Cardiac muscle cell (in vitro differentiated cells and primary cell): ENCODE results near the gene IFNLR1. TPM values are rescaled to one million over a fixed set of nuclear protein-coding genes. Genes with fewer than 3 reads are reported as not detected.

Experiments
- DNase-seq, 2 donors: peaks; one replicate each; pipeline versions ENCODE4 v3.0.0 to v3.0.0-alpha.2; 2010 to 2017; ENCODE audit warnings: low read depth in 1 of 2, low spot score in 1 of 2
- H3K27ac ChIP-seq: fragments of 200-600 bp; sonication (generic); 2 replicates; pipeline ENCODE4 v1.5.1; 2016
- H3K27me3 ChIP-seq: fragments of 200-600 bp; sonication (generic); 2 replicates; pipeline ENCODE4 v1.6.0; 2016; ENCODE audit warnings: control low read depth
- H3K36me3 ChIP-seq: fragments of 200-600 bp; sonication (generic); 2 replicates; pipeline ENCODE4 v1.5.1; 2016; ENCODE audit warnings: control low read depth
- H3K4me1 ChIP-seq: fragments of 200-600 bp; sonication (generic); 2 replicates; pipeline ENCODE4 v1.8.1; 2017; ENCODE audit warnings: low read depth, mild to moderate bottlenecking, mixed run types
- H3K4me3 ChIP-seq: fragments of 200-600 bp; sonication (generic); 2 replicates; pipeline ENCODE4 v1.5.1; 2016; ENCODE audit warnings: mild to moderate bottlenecking
- H3K9me3 ChIP-seq: fragments of 200-600 bp; sonication (generic); 2 replicates; pipeline ENCODE4 v1.5.1; 2017; ENCODE audit warnings: low read depth, mild to moderate bottlenecking, control low read depth
- polyA plus RNA-seq: library from polyadenylated mRNA; unstranded; fragments of >200 nt; fragmentation: Nextera tagmentation; extraction: Ambion mirVana; gene quantifications from 2 replicates; pipeline ENCODE4 v1.2.1, GENCODE V29; 2016
- total RNA-seq: library from RNA; depleted of rRNA; stranded (reverse); fragments of >200 nt; gene quantifications from 2 replicates; pipeline ENCODE4 v1.2.3, GENCODE V29; 2016
- TF ChIP-seq, protein P1 (sequence below): IDR thresholded peaks from 2 replicates; pipeline ENCODE4 v1.5.1; 2012; ENCODE audit warnings: low read depth, mild to moderate bottlenecking, low read length

Gene IFNLR1
- total and polyA plus RNA-seq, 2 experiments from 2014 or later: 3.9 to 15.2 TPM

- Histone ChIP-seq H3K4me1 (no peaks in the 10 kb centered on the region), H3K36me3 (no peaks in the 10 kb centered on the region), H3K9me3 (no peaks in the 10 kb centered on the region), H3K27me3 (no peaks in the 10 kb centered on the region), H3K27ac (no peak overlapping the region), H3K4me3 (no peak overlapping the region)
- TF ChIP-seq, protein P1, sequence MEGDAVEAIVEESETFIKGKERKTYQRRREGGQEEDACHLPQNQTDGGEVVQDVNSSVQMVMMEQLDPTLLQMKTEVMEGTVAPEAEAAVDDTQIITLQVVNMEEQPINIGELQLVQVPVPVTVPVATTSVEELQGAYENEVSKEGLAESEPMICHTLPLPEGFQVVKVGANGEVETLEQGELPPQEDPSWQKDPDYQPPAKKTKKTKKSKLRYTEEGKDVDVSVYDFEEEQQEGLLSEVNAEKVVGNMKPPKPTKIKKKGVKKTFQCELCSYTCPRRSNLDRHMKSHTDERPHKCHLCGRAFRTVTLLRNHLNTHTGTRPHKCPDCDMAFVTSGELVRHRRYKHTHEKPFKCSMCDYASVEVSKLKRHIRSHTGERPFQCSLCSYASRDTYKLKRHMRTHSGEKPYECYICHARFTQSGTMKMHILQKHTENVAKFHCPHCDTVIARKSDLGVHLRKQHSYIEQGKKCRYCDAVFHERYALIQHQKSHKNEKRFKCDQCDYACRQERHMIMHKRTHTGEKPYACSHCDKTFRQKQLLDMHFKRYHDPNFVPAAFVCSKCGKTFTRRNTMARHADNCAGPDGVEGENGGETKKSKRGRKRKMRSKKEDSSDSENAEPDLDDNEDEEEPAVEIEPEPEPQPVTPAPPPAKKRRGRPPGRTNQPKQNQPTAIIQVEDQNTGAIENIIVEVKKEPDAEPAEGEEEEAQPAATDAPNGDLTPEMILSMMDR: no peak
- DNase-seq: peak in 1 of 2 donors; percentile 44
Measured at GRCh38 chr1:24191860-24192259, 4.8 kb upstream of the IFNLR1 start.

GRCh38 chr1:24190983-24191461 lies 3.9 kb upstream of the IFNLR1 start:
- Histone ChIP-seq H3K4me3 (no peak overlapping the region), H3K27me3 (no peaks in the 10 kb centered on the region), H3K36me3 (no peaks in the 10 kb centered on the region), H3K27ac (no peak overlapping the region), H3K4me1 (no peaks in the 10 kb centered on the region), H3K9me3 (no peaks in the 10 kb centered on the region)
- TF ChIP-seq, protein P1: no peak
- no peak for DNase-seq

DNA sequence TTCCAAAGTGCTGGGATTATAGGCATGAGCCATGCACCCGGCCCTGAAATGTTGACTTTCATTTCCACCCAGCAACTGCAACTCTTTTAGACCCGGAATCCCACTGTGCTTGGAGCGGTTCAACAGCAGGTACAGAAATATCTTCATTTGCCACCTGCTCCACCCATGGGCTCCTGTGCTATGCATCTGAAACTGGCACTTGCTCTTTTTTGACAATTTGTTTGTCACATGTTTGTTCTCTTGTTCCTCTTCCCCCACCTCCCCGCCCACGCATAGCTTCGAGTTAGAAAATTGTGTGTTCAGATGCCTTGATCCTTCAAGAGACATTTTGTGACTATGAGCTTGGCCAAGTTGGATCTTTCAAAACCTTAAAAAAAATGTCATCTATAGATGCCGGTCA lies 2.4 kb upstream of the IFNLR1 start:
- DNase-seq: no peak
- no peak overlapping the region for H3K27ac ChIP-seq
- H3K4me1 ChIP-seq: no peaks in the 10 kb centered on the region
- H3K36me3 ChIP-seq: no peaks in the 10 kb centered on the region
- TF ChIP-seq, protein P1: no peak
- H3K27me3 ChIP-seq: no peaks in the 10 kb centered on the region
- H3K4me3 ChIP-seq: no peak overlapping the region
- no peaks in the 10 kb centered on the region for H3K9me3 ChIP-seq

GRCh38 chr1:24186711-24186992 lies 437 bp downstream of the IFNLR1 start:
- H3K27ac ChIP-seq: peak overlapping the region; percentile 10
- TF ChIP-seq, protein P1: no peak
- H3K36me3 ChIP-seq: no peaks in the 10 kb centered on the region
- no peaks in the 10 kb centered on the region for H3K27me3 ChIP-seq
- H3K4me1 ChIP-seq: no peaks in the 10 kb centered on the region
- no peaks in the 10 kb centered on the region for H3K9me3 ChIP-seq
- DNase-seq: no peak
- H3K4me3 ChIP-seq: peak overlapping the region; percentile 54

DNA sequence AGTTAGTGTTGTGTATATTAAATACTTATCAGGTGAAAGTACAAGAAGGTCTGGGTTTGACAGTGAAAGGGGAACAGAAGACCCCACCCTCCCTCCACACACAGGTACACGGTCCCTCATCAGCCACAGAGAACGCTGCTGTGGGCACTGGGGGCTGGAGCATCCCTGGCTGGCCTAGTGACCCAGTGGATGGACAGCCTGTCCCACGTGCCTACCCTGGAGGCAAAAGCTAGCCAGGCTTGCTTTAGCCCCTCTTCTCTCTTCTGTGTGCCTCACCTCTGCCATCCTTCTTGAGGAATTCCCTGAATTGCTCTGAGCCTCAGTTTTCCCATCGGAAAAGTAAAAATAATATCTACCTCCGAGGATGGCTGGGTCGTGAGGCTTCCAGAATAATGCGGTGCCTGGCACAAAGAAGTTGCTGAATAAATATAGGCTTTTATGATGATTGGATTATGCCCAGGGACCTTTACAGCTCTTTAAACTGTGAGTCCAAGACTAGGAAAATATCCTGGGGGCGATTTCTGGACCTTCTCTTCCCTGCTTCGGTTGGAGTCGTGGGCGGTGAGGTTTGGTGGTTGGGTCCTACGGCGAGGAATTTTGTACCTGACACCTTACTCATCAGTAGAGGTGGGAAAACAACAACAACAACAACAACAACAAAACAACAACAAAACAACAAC lies 918 bp downstream of the IFNLR1 start:
- no peaks in the 10 kb centered on the region for H3K27me3 ChIP-seq
- no peak overlapping the region for H3K27ac ChIP-seq
- H3K4me3 ChIP-seq: peak overlapping the region; percentile 54
- H3K9me3 ChIP-seq: no peaks in the 10 kb centered on the region
- H3K36me3 ChIP-seq: no peaks in the 10 kb centered on the region
- no peaks in the 10 kb centered on the region for H3K4me1 ChIP-seq
- TF ChIP-seq, protein P1: no peak
- no peak for DNase-seq
